Hematopoietic multipotent progenitor cell treated with erythropoietin and hydrocortisone succinate and interleukin-3 and kit ligand, for 4 days (in vitro differentiated cells): Measurements from ENCODE around the gene CHCHD1.
"Not testable (repeated sequence)": the region's sequence is repeated elsewhere in the genome, so short reads cannot be mapped to it uniquely, and the experiment has no call there.

ENCODE experiments used
- DNase-seq: peaks from one replicate; pipeline ENCODE4 v3.0.0-alpha.2; 2015

The CHCHD1 gene

GRCh38 chr10:73796035-73796434, 14.2 kb downstream of the CHCHD1 start:
- not testable (repeated sequence) for DNase-seq

GRCh38 chr10:73796766-73797165, 14.9 kb downstream of the CHCHD1 start:
- no peak for DNase-seq

GRCh38 chr10:73797324-73798025, 15.6 kb downstream of the CHCHD1 start:
- no peak for DNase-seq

GRCh38 chr10:73798087-73798486, 16.2 kb downstream of the CHCHD1 start:
- no peak for DNase-seq

- no peak for DNase-seq
Observed at GRCh38 chr10:73798927-73799560, 17.2 kb downstream of the CHCHD1 start.

GRCh38 chr10:73799899-73800559, 18.2 kb downstream of the CHCHD1 start:
- no peak for DNase-seq

GRCh38 chr10:73800560-73801252, 18.9 kb downstream of the CHCHD1 start:
- no peak for DNase-seq

- no peak for DNase-seq
Observed at GRCh38 chr10:73801253-73801590, 19.4 kb downstream of the CHCHD1 start.

- DNase-seq, result no peak
Observed at GRCh38 chr10:73802276-73802991, 20.6 kb downstream of the CHCHD1 start.

GRCh38 chr10:73803680-73804286, 21.9 kb downstream of the CHCHD1 start:
- no peak for DNase-seq

- no peak for DNase-seq
Observed at GRCh38 chr10:73806176-73806950, 24.5 kb downstream of the CHCHD1 start.

- no peak for DNase-seq
Observed at GRCh38 chr10:73807471-73807870, 25.6 kb downstream of the CHCHD1 start.

- DNase-seq, result no peak
Observed at GRCh38 chr10:73808021-73808815, 26.4 kb downstream of the CHCHD1 start.

- no peak for DNase-seq
Observed at GRCh38 chr10:73809061-73809818, 27.4 kb downstream of the CHCHD1 start.

GRCh38 chr10:73810358-73810734, 28.5 kb downstream of the CHCHD1 start:
- DNase-seq, result no peak

GRCh38 chr10:73810735-73811465, 29.1 kb downstream of the CHCHD1 start:
- DNase-seq, result peak; percentile 53

- no peak for DNase-seq
Observed at GRCh38 chr10:73812657-73813056, 30.8 kb downstream of the CHCHD1 start.

- DNase-seq, result no peak
Observed at GRCh38 chr10:73813333-73813732, 31.5 kb downstream of the CHCHD1 start.

- no peak for DNase-seq
Observed at GRCh38 chr10:73814276-73814895, 32.5 kb downstream of the CHCHD1 start.
